HepG2 (cell line): ENCODE results near the gene COQ6. TPM values are rescaled to one million over a fixed set of nuclear protein-coding genes. Genes with fewer than 3 reads are reported as not detected.

Experiments
- BCL6 ChIP-seq: IDR thresholded peaks from 2 replicates; pipeline ENCODE4 v1.6.1; 2016; ENCODE audit warnings: missing genetic modification reagents, missing compliant biosample characterization
- CHD4 ChIP-seq: fragments of 200-600 bp; sonication (generic); IDR thresholded peaks from 2 replicates; pipeline ENCODE4 v1.7.0; 2017; ENCODE audit warnings: mild to moderate bottlenecking, low read length, borderline replicate concordance
- EEA1 ChIP-seq: sonication (generic); formaldehyde crosslinking; IDR thresholded peaks from 2 replicates; pipeline ENCODE4 v1.5.1; 2020; ENCODE audit warnings: mild to moderate bottlenecking, missing genetic modification reagents, borderline replicate concordance
- FOXP4 ChIP-seq: sonication (generic); formaldehyde crosslinking; IDR thresholded peaks from 2 replicates; pipeline ENCODE4 v1.4.0; 2020; ENCODE audit warnings: missing genetic modification reagents
- ISL2 ChIP-seq: sonication (generic); formaldehyde crosslinking; IDR thresholded peaks from 2 replicates; pipeline ENCODE4 v1.5.0; 2020; ENCODE audit warnings: missing genetic modification reagents
- KAT8 ChIP-seq: IDR thresholded peaks from 2 replicates; pipeline ENCODE4 v1.6.1; 2016; ENCODE audit warnings: missing genetic modification reagents, missing compliant biosample characterization
- KIAA2018 ChIP-seq: sonication (generic); formaldehyde crosslinking; IDR thresholded peaks from 2 replicates; pipeline ENCODE4 v1.5.0; 2020; ENCODE audit warnings: mild to moderate bottlenecking, missing genetic modification reagents, borderline replicate concordance
- MAFK ChIP-seq, 2 experiments: IDR thresholded peaks in 1 of 2; conservative IDR thresholded peaks in 1 of 2; 2 replicates each; pipeline ENCODE4 v1.6.1; 2011; ENCODE audit warnings: improper control_type of control experiment in 2 of 2, low read length in 2 of 2
- MIXL1 ChIP-seq: IDR thresholded peaks from 2 replicates; pipeline ENCODE4 v1.6.1; 2016
- PHF5A ChIP-seq: IDR thresholded peaks from one replicate; pipeline ENCODE4 v1.6.1; 2018; ENCODE audit warnings: low read depth, missing genetic modification reagents; ENCODE audit not compliant: unreplicated experiment
- RBFOX2 ChIP-seq: fragments of 200-400 bp; formaldehyde crosslinking; IDR thresholded peaks from 2 replicates; pipeline ENCODE4 v1.6.1; 2017; ENCODE audit warnings: low read depth, mild to moderate bottlenecking, low read length
- RBM22 ChIP-seq: fragments of 200-400 bp; formaldehyde crosslinking; optimal IDR thresholded peaks from 2 replicates; pipeline ENCODE3; 2017; ENCODE audit warnings: mild to moderate bottlenecking, low read length, moderate library complexity
- RORA ChIP-seq: sonication (generic); formaldehyde crosslinking; IDR thresholded peaks from 2 replicates; pipeline ENCODE4 v1.5.0; 2020; ENCODE audit warnings: mild to moderate bottlenecking, missing genetic modification reagents, moderate library complexity
- SATB2 ChIP-seq: sonication (generic); formaldehyde crosslinking; IDR thresholded peaks from 2 replicates; pipeline ENCODE4 v1.5.0; 2020; ENCODE audit warnings: missing genetic modification reagents
- ZNF317 ChIP-seq: sonication (generic); formaldehyde crosslinking; IDR thresholded peaks from 2 replicates; pipeline ENCODE4 v1.5.0; 2020; ENCODE audit warnings: mild to moderate bottlenecking, missing genetic modification reagents
- ZNF775 ChIP-seq: sonication (generic); formaldehyde crosslinking; IDR thresholded peaks from 2 replicates; pipeline ENCODE4 v1.4.0; 2020; ENCODE audit warnings: missing genetic modification reagents, mild to moderate bottlenecking, moderate library complexity, borderline replicate concordance
- polyA plus RNA-seq, 8 experiments: library from polyadenylated mRNA; depleted of rRNA in 3 of 8; stranded (reverse) in 7 of 8; unstranded in 1 of 8; fragments of >200 nt; fragmentation: Illumina TruSeq in 4 of 8; extraction: Trizol in 4 of 8; gene quantifications; 2 replicates each; pipeline versions ENCODE4 v1.2.1 to v1.2.3, GENCODE V29; 2011 to 2016; ENCODE audit warnings: low read depth in 4 of 8, missing spikeins in 1 of 8, mixed read lengths in 1 of 8; ENCODE audit not compliant: insufficient read depth in 1 of 8
- total RNA-seq, 5 experiments: library from RNA; depleted of rRNA; stranded (reverse); fragments of >200 nt; fragmentation: Illumina TruSeq; extraction: Trizol; gene quantifications; 2 replicates each; pipeline ENCODE4 v1.2.3, GENCODE V29; 2016; ENCODE audit warnings: low read depth in 1 of 5
- TF ChIP-seq, protein P1 (sequence below): sonication (generic); formaldehyde crosslinking; IDR thresholded peaks from 2 replicates; pipeline ENCODE4 v1.5.0; 2020; ENCODE audit warnings: mild to moderate bottlenecking, missing genetic modification reagents, borderline replicate concordance

COQ6 gene
- total and polyA plus RNA-seq, 2 of the 13 experiments (the other 11 are each of a cell fraction or from before 2014, with no cell fraction given), result 18.9 to 34.7 TPM

DNA sequence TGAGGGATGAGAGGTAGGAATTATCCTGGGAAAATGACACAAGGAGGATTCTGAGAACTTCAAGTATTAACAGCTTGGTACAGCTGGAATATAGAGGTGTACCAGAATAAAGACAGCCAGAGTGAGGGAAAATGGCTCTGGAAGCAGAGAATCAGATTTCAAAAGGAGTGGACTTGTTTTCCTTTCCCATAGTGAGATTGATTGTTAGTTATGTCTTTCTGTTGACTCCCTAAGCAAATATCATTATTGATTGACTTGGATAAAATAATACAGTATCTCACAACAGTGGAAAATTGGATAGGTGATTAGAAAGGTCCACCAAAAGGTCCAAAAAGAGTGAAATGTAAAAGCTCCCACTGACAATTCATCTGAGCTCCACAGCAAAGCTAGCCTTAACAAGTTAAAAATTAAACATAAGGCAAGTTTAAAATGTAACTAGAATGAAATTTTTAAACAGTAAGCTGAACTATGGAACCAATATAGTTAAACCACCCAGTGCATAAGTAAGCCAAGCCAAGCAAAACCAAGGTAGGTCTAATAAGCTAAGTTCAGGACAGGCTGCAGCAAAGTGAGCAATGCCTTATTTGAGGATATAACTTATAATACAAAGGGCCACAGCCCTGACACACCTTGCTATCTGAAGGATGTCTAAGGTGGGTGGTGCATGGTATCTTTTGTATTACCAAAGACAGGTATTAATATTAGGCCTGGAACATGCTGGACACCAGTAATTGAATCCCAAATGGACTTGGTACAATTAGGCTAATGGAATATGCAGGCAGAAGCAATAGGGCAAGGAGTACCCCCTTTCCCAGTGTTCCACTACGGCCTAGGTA, 47.2 kb downstream of the COQ6 start (continued):
- TF ChIP-seq EEA1 (CRISPR knock-in tag) (no peak), SATB2 (CRISPR knock-in tag) (0 out of 2 replicates have a peak, but pooled peaks have one; percentile 65), ISL2 (CRISPR knock-in tag) (0 out of 2 replicates have a peak, but pooled peaks have one; percentile 3), PHF5A (CRISPR knock-in tag) (peak; percentile 34), CHD4 (peak; percentile 9; the same call in 1 of the 2 replicates), BCL6 (0 out of 2 replicates have a peak, but pooled peaks have one; percentile 24), FOXP4 (peak; percentile 60; the same call in 1 of the 2 replicates), RBFOX2 (peak; percentile 72), MAFK (conservative IDR thresholded peaks at IDR 0.05 in 1 of 2, IDR thresholded peaks at IDR 0.05 in 1 of 2; ENCODE audit: low read length in 2 of 2) (peak in 1 of 2 experiments; percentile 38; a peak in 2 of 4 replicates), ZNF317 (CRISPR knock-in tag) (no peak), KAT8 (CRISPR knock-in tag) (peak; percentile 20; the same call in 1 of the 2 replicates), RORA (CRISPR knock-in tag) (0 out of 2 replicates have a peak, but pooled peaks have one; percentile 12), RBM22 (no peak), MIXL1 (peak; percentile 32), ZNF775 (no peak), KIAA2018 (CRISPR knock-in tag) (no peak)
- TF ChIP-seq, protein P1, sequence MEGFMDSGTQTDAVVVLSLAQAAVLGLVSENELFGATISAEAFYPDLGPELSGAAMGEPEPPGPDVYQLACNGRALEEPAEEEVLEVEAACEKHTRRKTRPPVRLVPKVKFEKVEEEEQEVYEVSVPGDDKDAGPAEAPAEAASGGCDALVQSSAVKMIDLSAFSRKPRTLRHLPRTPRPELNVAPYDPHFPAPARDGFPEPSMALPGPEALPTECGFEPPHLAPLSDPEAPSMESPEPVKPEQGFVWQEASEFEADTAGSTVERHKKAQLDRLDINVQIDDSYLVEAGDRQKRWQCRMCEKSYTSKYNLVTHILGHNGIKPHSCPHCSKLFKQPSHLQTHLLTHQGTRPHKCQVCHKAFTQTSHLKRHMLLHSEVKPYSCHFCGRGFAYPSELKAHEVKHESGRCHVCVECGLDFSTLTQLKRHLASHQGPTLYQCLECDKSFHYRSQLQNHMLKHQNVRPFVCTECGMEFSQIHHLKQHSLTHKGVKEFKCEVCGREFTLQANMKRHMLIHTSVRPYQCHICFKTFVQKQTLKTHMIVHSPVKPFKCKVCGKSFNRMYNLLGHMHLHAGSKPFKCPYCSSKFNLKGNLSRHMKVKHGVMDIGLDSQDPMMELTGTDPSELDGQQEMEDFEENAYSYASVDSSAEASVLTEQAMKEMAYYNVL (CRISPR knock-in tag), result peak; percentile 30; the same call in 1 of the 2 replicates
